NCI-H2107 treated with DMSO at 0.1 percent for 48 hours (cell line): ENCODE results near the gene TPRX2.
"Not testable (repeated sequence)": the region's sequence is repeated elsewhere in the genome, so short reads cannot be mapped to it uniquely, and the experiment has no call there.

ENCODE experiments used
- DNase-seq: peaks from one replicate; lab custom pipeline; 2025; ENCODE audit not compliant: unreplicated experiment; lab: John Stamatoyannopoulos, UW

The TPRX2 gene

GRCh38 chr19:47858646-47859285 is at the start of gene TPRX2:
Gene TPRX2 (plus strand): TSS chr19:47859235. CDS start chr19:47859247, 12 bp downstream.
- DNase-seq = not testable (repeated sequence)

DNA sequence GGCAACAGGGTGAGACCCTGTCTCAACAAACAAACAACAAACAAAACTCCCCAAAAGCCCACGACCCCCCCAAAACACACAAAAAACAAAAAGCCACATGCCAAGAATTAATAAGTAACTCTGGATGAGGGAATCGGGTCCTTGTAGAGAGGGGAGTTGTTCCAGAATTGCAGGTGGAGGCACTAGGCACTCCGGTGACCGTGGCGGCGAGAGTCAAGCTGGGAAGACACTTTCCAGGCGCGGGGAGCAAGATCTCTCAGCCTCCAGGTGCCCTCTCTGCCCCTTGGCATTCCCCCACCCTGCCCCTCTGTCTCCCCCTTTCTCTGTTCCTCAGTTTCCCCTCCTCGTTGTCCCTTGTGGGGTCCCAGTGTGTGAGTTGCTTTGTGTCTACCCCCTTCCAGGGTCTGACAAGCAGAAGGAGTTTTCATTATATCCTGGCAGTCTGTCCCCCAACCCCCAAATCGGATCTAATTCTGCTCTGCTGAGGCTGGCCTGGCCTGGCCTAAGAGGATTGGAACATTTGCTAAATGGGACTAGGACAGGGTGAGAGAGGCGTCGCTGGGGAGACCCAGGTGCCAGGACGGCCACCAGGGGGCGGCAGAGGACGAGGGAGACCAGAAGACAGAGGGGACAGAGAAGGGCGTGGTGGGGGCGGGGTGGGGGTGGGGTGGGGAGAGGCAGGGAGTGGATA is 45.6 kb upstream of the TPRX2 start:
- no peak for DNase-seq

GRCh38 chr19:47813995-47814328 is 45.1 kb upstream of the TPRX2 start:
- no peak for DNase-seq

DNA sequence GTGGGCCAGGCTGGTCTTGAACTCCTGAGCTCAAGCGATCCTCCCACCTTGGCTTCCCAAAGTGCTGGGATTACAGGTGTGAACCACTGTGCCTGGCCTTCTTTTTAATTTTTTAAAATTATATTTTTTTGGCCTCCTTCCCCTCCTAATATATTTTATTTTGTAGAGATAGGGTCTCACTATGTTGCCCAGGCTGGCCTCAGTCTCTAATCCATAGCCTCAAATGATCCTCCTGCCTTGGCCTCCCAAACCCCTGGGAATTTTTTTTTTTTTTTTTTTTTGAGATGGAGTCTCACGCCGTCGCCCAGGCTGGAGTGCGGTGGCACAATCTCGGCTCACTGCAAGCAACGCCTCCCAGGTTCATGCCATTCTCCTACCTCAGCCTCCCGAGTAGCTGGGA is 42.8 kb upstream of the TPRX2 start:
- not testable (repeated sequence) for DNase-seq

DNA sequence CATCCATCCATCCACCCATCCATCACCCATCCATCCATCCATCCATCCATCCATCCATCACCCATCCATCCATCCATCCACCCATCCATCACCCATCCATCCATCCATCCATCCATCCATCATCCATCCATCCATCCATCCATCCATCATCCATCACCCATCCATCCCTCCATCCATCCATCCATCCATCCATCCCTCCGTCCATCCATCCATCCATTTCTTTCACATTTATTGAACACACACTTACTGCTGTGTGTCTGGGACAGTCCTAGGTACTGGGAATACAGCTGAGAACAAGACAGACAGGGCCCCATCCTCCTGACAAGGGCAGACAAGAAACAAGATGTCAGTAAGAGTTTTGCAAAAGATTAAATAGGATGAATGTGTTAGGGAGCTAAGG is 40.8 kb upstream of the TPRX2 start:
- DNase-seq = not testable (repeated sequence)

- DNase-seq = no peak
Observed at GRCh38 chr19:47819858-47820257, 39.2 kb upstream of the TPRX2 start.

DNA sequence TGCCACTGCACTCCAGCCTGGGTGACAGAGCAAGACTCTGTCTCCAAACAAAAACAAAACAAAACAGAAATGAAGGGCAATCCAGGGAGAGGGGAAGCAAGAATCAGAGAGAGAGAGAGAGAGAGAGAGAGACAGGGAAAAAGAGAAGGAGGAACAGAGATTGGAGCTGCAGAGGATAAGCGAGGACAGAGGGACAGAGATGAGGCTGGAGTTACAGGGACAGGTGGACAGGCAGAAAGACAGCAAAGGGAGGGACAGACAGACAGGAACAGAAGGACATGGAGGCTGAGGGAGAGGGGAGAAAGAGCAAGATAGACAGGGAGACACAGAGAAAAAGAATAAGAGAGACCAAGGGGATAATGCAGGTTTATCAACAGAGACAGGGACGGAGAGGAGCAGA is 38.6 kb upstream of the TPRX2 start:
- DNase-seq = no peak

GRCh38 chr19:47821460-47822020 is 37.5 kb upstream of the TPRX2 start, which contains the start of gene CRX:
Gene CRX (plus strand): TSS chr19:47821937. CDS start chr19:47834444, 12,507 bp downstream.
- DNase-seq = no peak

GRCh38 chr19:47824396-47824795 is 34.6 kb upstream of the TPRX2 start:
- DNase-seq = no peak

DNA sequence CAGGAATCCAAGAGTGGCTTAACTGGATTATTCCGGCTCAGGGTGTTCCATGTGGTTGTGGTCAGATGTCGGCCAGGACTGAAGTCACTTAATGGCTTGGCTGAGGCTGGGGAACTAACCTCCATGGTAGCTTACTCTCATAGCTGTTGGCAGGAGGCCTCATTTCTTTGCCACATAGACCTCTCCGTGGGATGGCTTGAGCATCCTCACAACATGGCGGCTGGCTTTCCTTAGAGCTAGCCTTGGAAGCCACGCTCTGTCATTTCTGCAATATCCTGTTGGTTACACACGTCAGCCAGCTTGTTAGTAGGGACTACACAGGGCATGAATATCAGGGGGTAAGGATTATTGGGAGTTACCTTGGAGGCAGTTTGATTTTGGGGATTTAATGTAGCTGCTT is 32.2 kb upstream of the TPRX2 start:
- no peak for DNase-seq

DNA sequence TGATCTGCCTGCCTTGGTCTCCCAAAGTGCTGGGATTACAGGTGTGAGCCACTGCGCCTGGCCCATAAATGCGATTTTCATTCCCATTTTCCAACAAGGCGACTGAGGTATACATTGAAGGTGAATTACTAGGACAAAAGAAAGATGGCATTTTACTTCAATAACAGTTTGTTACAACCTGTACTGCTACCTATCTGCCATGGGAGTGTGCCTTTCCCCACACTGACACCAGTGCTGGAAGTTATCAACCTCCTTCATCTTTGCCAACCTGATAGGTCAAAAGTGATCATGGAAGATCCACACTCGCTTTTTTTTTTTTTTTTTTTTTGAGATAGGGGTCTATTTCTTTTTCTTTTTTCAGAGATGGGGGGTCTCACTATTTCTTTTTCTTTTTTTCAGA is 26.3 kb upstream of the TPRX2 start:
- DNase-seq = no peak

GRCh38 chr19:47836038-47836437 is 23.0 kb upstream of the TPRX2 start:
- no peak for DNase-seq

- no peak for DNase-seq
Observed at GRCh38 chr19:47839411-47839810, 19.6 kb upstream of the TPRX2 start.

- no peak for DNase-seq
Observed at GRCh38 chr19:47839913-47840312, 19.1 kb upstream of the TPRX2 start.

DNA sequence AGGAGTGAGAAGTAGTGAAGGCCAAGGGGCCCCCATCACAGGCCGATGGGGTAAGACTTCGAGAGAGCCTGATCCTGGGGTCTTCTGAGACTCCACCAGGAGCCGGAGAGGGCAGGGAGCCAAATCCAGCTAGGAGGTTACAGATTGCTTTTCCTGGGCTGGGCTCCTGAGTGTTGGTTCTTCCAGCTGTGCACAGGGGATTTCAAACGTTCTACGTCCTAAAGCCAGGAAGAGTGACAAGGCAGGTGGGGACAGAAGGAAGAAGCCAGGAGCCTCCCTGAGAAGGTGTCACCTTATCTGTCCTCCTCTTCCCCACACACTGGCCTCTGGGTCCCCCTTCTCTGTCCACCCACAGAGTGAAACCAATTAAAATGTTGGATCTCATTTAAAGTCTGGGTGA is 16.1 kb upstream of the TPRX2 start:
- no peak for DNase-seq

- no peak for DNase-seq
Observed at GRCh38 chr19:47848425-47848822, 10.6 kb upstream of the TPRX2 start.

DNA sequence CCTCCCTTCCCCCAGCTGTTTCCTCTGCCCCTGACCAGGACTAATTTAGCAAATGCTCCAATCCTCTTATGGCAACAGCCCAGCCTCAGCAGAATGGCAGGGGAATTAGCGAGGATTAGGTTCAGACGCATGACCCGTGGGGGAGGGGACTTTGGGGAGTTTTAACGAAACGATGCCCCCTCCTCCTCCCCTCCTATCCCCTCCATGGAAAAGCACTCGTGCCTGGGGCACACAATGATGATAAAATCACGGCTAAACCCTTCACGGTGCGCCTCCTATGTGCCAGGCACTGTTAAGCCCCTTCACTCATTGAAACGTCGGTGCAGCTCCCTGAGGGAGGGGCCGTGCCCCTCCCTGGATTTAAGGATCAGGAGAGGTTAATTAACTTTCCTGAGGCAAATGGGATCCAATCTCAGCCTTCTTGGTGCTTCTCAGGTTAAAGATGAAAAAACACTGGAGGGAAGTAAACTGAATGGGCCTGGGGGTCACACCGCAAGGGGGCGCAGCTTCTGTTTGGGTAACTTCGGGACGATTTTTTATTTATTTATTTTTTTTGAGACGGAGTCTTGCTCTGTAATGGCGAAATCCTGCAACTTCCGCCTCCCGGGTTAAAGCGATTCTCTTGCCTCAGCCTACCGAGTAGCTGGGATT is 10.1 kb upstream of the TPRX2 start:
- no peak for DNase-seq

- DNase-seq = no peak
Observed at GRCh38 chr19:47853003-47853402, 6.0 kb upstream of the TPRX2 start.

GRCh38 chr19:47854459-47854858 is 4.6 kb upstream of the TPRX2 start:
- DNase-seq = no peak

GRCh38 chr19:47858231-47858630 is 804 bp upstream of the TPRX2 start:
- DNase-seq = not testable (repeated sequence)

- not testable (repeated sequence) for DNase-seq
Observed at GRCh38 chr19:47859838-47860237, 803 bp downstream of the TPRX2 start.
